SK-N-MC (cell line): Measurements from ENCODE around the gene WDR90.

Experiments used
- EZH2 ChIP-seq: fragments of 200-600 bp; sonication (generic); IDR thresholded peaks from one replicate; pipeline ENCODE4 v1.6.1; 2017; ENCODE audit warnings: antibody characterized with exemption
- POLR2AphosphoS5 ChIP-seq: IDR thresholded peaks from 2 replicates; pipeline ENCODE4 v1.6.1; 2012; ENCODE audit warnings: mild to moderate bottlenecking, low read depth, low read length, borderline replicate concordance

DNA sequence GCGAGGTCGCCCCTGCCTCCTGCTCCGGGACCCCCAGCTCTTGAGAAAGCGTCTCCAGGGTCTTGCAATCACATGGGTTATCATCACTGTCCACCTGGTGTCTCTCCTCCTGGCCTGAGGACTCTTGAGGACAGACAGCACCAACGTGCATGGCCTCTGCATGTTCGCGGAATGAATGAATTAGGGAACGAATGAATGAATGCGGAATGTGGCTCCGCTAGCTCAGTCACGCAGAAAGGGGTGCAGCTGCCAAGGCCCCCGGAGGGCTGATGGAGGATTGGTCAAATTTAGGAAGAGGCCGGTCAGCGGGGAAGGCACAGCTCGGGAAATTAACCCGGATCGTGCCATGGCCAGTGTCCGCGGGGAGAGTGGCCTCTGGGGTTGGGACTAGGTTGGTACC, 53.2 kb downstream of the WDR90 start:
- TF ChIP-seq EZH2, result no peak
- TF ChIP-seq POLR2AphosphoS5, result no peak
